CD4-positive, alpha-beta T cell treated with Interleukin-4 for 1 hour (primary cell): ENCODE data around the gene FMO3.

Source experiments
- DNase-seq, 2 donors: peaks; one replicate each; pipeline ENCODE4 v3.0.0-alpha.2; 2020 to 2022

The FMO3 gene

DNA sequence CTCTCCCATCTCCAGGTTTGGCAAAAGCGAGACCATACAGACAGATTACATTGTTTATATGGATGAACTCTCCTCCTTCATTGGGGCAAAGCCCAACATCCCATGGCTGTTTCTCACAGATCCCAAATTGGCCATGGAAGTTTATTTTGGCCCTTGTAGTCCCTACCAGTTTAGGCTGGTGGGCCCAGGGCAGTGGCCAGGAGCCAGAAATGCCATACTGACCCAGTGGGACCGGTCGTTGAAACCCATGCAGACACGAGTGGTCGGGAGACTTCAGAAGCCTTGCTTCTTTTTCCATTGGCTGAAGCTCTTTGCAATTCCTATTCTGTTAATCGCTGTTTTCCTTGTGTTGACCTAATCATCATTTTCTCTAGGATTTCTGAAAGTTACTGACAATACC, 26.4 kb downstream of the FMO3 start:
- no peak for DNase-seq

DNA sequence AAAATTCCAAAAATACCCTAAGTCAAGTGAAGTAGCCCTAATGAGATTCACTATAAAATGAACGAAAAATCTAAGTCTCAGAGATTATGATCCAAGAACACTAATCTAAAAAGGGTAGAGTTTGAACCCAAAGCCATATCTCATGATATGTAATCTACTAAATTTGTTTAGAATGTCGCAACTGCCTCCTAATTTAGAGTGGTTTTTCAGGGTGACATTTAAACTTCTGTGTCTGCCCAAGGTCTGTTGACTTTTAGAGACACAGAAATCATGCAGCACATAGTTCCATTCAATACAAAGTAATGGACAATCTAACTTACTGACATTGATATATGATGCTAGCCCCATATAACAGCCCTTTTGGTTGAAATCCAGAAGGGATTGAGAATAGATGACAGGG, 28.9 kb downstream of the FMO3 start:
- no peak for DNase-seq

DNA sequence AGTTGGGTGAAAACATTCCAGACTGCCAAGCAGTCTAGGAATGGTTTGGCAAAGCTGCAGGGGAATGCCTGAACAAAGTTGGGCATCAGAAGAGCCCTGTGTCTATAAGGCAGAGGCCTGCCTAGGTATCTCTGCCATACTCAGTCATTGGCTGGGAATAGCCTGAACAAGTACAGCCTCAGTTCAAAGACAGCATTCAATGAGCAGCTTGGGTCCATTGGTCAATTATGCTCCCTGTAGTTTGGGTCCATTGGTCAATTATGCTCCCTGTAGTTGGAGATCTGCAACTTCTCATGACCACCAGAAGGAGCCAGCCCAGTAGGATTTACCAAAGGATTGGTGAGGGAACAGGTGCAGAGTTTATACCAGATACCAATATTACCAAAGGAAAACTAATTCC, 31.6 kb downstream of the FMO3 start:
- DNase-seq = no peak

DNA sequence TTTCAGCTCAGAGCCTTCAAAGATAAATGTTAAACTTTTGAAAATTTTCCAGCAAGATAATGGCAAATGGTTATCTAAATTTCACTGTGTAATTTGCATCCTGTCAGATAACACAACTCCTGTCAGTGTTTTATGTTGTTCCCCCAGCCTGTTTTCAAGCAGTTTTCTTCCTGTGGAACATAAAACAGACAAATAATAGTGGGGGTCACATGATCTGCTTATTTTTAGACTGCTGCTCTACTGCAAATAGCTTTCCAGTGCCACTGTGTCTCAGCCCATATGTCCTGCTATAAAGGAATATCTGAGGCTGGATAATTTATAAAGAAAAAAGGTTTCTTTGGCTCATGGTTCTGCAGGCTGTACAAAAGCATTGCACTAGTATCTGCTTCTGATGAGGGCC, 32.2 kb downstream of the FMO3 start:
- no peak for DNase-seq

DNA sequence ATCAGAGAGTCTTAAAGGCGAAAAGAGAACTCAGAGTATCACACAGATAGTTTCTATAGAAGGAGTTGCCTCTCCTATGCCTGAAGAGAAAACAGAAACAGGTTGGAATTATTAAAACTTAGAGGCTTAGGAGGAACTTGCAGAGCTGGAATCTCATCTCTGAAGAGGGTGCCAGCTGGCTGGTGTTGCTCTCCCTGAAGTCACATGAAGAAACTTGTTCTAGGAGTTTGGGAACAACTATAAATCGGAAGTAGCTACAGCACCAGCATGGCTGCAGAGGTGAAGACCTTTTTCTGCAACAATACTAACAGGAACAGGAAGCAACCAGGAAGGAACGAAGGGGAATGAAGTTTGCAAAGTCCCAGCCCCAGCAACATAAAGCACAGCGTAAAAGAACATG, 35.8 kb downstream of the FMO3 start:
- no peak for DNase-seq

DNA sequence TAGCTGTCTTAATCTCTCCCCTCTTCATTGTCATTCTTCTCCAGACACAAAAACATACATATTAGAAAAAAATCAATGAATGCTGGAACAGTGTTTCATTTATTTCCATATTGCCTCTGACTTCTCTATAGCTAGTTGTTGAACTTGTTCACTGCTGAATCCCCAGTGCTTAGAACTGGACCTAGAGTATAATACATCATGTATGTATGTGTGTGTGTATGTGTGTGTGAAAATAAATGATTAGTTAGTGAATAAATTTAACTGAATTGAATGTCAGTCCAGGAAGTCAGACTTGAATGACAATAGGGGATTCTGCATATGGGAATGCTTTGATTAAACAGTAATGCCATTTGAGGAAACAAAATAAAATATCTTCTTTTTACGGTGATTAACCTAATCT, 36.4 kb downstream of the FMO3 start:
- no peak for DNase-seq

DNA sequence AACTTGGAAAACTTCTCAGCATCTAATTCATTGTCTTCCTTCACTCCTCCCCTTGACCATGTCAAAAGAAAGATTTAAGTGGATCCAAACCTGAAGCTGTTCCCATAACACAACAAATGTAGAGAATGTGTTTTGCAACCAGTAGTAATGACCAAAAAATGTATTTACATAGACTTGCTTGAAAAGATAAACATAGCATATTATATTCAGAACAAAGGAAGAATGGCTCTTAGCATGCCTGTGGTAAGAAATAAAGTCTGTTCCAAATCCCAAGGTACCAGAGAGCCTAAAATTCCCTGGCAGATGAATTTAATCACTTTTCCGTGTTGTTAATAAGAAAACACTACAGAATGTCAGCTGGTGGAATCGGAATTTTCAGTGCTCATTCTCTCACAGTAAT, 36.8 kb downstream of the FMO3 start:
- no peak for DNase-seq

DNA sequence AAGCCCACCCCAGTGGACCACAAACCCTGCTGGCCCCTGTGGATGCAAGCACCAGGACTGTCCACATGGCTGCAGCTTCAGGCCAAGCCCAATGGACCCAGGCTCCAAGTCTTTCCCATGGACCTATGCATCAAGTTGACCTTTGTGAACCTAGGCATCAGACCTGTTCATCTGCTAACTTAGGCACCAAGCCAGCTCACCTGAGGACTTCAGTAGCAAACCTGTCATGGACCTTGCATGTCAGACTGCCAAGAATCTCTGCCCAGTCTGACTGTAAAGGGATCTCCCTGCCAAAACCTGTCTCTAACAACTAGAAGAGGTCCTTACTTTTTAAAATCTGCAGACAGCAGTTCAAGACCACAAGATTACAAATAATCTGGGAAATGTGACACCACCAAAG, 37.8 kb downstream of the FMO3 start:
- DNase-seq = no peak

DNA sequence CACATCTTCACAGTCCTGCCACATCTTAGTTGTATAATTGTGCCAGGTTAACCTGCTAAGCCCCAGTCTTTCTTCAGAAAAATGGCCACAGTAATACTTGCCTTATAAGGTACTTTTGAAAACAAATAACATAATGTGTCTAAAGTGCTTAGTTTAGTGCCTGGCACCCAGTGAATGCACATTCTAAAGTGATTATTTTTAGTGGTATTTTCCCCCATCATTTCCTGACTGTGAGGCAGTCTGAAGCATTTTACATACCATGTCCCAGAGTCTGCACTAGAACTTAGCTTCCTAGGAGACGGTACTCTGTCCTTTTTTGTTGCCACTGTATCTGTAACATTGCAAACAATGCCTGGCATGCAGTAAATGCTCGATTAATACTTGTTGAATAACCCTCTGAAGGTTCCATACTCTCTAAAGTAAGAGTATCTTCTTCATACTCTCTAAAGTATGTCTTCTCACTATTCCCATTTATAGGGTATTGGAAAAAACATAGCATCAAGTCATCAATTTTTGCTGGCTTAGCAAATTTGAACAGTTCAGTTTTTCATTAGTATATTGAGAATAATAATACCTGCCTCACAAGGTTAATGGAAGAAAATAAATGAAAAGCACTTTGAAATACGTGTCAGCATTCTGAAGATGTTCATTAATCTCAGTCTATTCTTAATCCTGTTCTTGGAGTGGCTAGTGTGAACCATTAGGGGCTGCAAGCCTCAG, 43.7 kb downstream of the FMO3 start:
- DNase-seq = no peak

DNA sequence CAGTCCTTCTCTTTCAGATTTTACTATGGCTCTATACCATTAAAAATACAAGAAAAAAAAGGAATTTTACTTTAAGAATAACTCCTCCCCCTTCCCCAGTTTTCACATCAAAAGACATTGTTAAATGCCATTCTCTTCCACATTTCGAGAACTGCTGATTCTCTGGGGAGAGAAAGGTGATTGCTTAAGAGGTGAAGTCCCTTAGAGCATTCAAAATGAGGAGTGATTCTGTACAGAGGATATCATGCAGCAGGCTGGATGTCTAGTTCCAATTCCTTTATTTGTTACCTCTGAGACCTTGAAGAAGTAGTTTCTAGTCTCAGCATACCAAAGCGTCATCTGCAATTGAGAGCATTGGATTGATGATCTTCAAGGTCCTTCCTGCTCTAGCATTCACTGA, 46.9 kb downstream of the FMO3 start:
- no peak for DNase-seq

DNA sequence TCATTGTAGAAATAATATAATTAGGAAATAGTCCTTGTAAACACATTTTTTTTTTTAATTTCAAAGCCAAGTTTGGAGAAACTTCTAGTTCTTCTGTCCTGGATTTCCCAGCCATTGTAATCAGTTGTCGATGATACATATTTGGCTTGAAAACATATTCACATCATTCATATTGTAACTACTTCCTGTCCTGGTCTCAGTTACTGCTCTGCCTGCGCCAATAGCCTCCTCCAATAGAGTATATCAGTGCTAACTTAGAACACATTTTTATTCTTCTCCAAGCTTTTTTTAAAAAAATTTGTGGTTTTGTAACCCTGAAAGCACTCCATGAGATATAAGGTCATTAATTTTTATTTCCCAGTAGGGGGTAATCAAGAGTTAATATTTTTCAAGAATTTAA, 48.3 kb downstream of the FMO3 start:
- DNase-seq = no peak

DNA sequence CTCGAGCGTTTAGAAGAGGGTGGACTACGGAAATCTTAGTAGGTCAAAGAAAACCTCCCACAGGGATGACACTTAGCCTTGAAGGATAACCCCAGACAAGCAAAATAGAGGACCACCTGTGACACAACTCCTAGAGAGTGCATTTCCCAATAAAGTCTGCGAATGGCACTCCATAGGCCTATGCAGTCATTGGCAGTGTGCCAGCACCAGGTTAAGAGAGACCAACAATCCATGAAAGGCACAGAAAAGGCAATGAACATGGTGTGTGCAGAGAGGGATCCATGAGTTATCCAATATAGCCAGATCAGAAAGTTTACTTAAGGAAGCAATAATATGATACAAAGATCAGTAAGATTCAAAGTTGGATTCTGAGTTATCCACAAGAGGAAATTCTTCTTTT, 49.2 kb downstream of the FMO3 start:
- no peak for DNase-seq

DNA sequence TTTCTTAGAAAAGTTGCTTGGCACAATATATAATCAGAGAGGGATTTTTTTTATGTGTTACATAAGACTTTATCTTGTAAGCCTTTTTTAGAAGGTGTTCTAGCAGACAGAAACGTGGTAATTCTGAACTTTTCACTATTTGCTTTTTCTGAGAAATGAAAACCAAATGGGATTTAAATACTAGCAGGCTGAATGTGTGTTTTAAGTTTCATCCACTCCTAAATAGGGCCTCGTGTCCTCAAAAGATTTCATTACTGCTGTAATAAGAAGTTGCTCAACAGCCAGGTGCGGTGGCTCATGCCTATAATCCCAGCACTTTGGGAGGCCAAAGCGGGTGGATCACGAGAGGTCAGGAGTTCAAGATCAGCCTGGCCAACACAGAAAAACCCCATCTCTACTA, 49.7 kb downstream of the FMO3 start:
- DNase-seq = no peak

DNA sequence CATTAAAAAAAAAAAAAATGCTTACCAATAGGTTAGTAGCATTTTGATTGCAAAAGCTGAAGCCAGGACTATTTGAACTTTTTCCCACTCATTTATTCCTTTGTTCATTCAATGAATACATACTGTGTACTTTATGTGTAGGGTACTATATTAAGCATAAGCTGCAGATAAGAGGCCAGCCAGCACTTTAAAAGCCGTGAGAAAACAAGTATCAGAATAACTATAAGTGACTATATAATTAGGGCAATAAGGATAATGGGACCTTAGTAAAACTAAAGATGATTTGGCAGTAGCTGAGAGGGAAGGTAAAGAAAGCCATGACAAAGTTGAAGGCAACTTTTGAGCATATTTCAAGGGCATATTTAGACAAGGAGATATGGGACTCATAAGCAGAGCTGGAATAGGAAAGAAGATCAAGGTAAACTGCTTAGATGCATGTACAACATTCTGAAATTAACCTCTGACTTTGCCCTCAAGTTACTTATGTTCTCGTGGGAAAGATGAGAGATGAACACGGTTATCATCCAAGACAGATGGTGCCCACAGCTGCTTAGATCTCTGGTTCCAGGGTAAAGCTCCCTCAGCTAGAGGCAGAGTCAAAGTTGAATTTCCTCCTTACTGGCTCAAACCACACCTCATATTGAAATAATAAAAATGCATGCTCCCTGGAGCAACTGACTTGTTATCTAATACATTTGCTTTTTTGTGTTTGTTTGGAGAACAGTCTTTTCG, 50.4 kb downstream of the FMO3 start:
- no peak for DNase-seq

DNA sequence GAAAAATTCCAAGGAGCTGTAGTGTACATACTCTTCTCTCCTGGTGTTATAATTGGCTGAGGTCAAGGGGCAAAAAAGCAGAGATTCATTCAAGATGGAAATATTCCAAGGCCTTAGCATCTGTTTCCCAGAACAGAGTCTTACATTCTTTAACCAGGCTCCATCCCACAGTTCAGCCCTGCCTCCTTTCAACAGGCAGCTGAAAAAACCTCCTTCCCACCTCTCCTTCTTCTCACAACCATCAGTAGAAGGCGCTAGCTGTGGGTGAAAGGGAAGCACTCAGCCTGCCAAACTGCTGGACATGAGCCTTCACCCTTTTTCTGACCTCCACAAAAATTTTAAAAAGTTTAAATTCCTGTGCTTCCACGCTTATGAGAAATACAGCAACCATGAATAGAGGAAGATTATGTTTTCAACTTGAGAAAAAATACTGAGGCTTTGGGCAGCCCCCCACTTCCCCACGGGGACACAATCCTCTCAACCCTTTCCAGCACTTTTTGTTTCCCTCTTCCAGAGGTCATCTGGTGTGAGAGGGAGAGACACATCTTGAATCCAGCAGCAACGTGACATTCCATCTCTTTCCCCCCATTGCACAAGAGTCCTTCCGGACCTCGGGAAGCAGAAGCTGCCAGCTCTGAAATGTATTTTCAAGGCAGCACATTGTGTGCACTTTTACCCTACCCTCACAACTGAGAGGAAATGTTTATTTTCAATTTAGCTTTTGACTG, 51.1 kb downstream of the FMO3 start:
- no peak for DNase-seq

DNA sequence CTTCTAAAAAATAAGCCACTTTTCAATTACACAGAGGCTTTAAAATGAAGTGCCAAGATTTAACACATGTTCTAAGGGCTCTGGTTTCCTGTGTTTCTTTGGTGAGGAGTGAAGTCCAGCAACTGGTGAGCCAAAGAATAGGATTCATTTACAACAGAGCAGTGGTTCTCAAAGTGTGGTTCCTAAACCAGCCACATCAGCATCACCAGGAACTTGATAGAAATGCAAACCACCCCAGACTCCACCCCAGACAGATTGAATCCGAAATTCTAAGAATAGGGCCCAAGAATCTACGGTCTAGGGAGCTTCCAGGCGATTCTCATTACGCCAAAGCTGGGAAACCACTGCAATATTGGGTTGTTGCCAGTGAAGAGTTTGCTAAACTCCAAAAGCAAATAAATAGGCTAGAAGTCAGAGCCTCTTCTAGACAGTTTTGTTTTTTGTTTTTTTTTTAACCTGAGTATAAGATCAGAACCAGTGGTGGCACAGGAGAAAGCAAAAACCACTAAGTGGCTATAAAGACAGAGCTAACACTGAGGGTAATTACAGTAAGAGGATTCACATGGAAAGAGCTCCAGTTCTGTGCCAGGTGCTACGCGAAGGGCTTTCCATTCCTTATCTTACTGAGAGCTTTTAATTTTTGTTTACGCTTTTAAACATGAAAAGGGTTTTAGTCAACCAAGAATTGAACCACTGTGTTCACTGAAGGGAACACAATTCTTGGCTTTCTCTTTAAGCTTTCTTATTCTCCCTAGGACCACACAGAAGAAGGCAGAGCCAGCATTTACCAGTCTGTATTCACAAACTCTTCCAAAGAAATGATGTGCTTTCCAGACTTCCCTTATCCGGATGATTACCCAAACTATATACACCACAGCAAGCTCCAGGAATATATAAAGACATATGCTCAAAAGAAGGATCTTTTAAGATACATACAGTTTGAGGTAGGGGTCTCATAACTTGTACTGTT, 52.0 kb downstream of the FMO3 start:
- DNase-seq = no peak

DNA sequence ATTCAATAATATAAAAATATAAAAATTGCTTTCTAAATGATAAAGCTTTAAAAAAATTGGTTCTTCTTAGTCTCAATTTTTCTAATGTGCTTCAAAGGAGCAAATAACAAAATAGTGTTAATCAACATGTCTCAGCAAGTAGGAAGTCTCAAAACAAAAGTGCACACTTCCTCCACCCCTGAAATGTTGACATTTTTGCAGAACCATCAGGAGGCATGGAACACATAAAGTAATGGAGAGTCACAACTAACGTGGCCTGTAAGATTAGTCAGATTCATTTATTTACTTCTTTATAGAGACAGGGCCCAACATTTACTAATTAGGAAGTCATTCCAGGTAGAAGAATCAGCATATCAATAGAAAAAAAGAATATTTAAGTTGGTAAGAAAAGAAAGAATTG, 59.5 kb downstream of the FMO3 start:
- no peak for DNase-seq

DNA sequence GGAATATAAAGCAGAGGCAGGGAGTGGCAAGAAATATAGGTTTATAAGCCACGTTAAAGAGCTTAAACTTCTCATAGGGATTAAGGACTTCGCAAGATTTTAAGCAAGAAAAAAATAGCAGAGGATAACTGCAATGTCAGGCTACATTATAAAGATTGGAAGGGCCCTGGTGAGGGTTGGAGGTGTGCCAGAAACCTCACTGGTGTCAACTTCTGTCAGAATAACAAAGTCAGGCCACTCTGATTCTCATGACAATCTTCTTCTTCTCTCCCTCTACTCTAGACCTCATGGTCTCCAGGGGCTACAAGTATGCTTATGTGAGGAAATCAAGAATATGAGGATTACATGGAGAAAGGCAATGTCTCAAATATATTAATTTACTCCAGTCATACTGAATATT, 61.8 kb downstream of the FMO3 start:
- DNase-seq = no peak

DNA sequence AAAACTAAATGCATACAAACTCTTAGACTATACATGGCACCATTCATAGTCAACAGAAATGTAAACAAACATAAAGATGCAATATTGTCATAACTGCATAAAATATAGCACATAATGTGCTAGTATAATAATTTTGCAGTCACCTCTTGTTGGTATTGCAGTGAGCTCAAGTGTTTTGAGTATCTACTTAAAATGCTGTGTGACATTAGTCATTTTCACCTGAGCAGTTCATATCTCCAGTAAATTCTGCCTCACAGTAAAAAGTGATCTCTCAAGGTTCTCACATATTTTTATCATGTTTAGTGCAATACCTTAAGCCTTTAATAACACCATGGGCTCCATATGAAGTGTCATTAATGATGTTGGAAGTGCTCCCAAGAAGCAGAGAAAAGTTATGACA, 64.8 kb downstream of the FMO3 start:
- DNase-seq = no peak

DNA sequence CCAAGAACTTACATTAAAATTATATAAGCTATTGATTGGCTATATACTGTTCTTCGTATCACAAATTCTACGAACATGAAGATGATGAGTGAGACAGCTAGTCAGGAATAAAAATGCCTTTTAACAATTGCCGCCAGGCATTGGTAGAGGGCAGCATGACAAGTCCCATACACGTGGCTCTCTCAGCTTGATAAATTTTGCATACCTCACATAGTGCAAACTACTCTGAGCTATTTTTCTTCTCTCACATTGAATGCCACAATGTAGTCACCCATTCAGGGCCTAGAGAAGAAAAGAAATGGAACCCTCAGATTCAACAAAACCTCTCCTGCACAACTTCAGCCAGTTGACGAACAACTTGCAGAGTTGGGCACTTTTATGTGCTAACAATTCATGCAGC, 67.4 kb downstream of the FMO3 start:
- no peak for DNase-seq

DNA sequence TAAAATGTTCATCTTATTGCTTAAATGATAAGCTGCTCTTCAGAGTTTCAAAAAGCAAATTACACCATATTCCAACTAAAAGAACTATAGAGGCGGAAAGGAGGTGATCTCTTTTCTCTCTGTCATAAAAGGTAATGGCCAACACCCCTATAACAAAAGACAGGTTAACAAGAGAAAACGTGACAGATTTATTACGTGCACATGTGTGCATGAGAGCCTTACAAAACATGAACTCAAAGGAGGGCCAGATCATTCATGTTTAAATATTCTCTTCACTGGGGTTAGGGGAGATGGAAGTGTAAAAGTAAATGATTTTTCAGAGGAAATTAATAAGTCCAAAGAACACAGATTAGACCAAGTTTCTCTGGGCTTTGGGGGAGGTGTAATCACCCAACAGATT, 67.8 kb downstream of the FMO3 start:
- DNase-seq = no peak

DNA sequence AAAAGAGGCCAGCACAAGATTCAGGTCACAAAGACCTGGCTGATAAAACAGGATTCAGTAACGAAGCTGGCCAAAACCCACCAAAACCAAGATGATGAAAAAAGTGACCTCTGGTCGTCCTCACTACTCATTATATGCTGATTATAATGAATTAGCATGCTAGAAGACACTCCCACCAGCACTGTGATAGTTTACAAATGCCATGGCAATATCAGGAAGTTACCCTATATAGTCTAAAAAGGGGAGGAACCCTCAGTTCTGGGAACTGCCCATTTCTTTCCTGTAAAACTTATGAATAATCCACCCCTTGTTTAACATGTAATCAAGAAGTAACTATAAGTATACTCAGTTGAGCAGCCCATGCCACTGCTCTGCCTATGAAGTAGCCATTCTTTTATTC, 68.4 kb downstream of the FMO3 start:
- DNase-seq = no peak

DNA sequence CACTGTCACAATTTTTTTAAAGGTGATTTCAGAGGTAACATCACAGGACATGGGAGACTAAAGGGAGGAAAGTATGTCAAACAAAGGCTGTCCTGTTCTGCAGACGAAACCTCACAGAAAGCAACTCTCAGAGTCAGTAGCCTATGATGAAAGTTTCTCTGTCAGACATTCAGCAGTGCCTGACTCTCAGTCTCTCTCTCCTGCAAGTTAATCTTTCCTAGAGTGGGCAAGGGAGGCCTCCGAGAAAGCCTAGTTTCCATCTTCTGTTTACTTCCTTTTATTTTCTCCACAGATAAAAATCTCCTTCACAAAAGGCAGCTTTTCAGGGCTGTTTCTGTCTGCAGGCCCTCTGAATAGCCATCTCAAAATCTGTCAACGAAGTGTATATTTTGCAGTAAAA, 69.5 kb downstream of the FMO3 start:
- no peak for DNase-seq
